ENCODE results near the gene RAB12. TPM values are rescaled to one million over a fixed set of nuclear protein-coding genes. Genes with fewer than 3 reads are reported as not detected.
A peak's percentile ranks its signal among the peaks of the same experiment; 100 is the strongest.

The RAB12 gene
- total RNA-seq, 1 donor from 2014 or later, result 41.4 TPM

DNA sequence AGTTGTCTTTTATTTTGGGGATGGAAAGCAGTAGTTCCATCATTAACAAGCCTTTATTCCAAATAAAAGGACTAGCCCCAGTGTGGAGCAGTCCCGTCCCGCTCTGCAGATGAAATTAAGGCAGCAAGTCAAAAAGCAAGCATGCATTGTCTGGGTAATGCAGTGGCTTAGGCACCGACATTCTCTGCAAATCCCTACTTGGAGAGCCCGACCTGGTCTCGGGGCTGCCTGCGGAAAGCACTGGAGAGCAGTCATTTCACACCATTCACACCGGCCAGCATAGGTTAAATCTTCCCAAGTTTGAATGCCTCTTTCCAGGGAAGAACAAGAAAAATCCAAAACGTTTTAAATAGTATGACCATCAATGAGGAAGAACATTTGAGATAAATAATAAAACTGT lies 24.4 kb upstream of the RAB12 start:
- peak; percentile 54 for DNase-seq (ENCODE audit: low spot score)
- Histone ChIP-seq H3K27ac (no peak overlapping the region), H3F3A (ENCODE audit: low read depth) (no peaks in the 10 kb centered on the region), H2AFZ (replicated peaks) (peak overlapping the region; percentile 81), H3K4me3 (no peak overlapping the region), H3K36me3 (no peaks in the 10 kb centered on the region), H3K9ac (no peak overlapping the region), H3K9me3 (ENCODE audit: low read depth) (no peaks in the 10 kb centered on the region), H3K4me1 (peaks cover 9% of the 10 kb centered on the region), H3K79me2 (ENCODE audit: low read depth) (no peaks in the 10 kb centered on the region), H3K27me3 (no peaks in the 10 kb centered on the region), H3K4me2 (peak overlapping the region; percentile 42), H4K20me1 (ENCODE audit: low read depth) (no peaks in the 10 kb centered on the region)
- Mint-ChIP-seq H3K36me3 (no peaks in the 10 kb centered on the region), H3K9me3 (no peaks in the 10 kb centered on the region), H3K27ac (no peak overlapping the region), H3K27me3 (ENCODE audit: insufficient read depth, low read depth) (peaks cover 6% of the 10 kb centered on the region), H3K4me3 (no peak overlapping the region), H3K4me1 (peaks cover 5% of the 10 kb centered on the region)
- TF ChIP-seq EZH2 (IDR thresholded peaks at IDR 0.05) (no peak), EZH2phosphoT487 (IDR thresholded peaks at IDR 0.05) (no peak)
- TF ChIP-seq, protein P1, sequence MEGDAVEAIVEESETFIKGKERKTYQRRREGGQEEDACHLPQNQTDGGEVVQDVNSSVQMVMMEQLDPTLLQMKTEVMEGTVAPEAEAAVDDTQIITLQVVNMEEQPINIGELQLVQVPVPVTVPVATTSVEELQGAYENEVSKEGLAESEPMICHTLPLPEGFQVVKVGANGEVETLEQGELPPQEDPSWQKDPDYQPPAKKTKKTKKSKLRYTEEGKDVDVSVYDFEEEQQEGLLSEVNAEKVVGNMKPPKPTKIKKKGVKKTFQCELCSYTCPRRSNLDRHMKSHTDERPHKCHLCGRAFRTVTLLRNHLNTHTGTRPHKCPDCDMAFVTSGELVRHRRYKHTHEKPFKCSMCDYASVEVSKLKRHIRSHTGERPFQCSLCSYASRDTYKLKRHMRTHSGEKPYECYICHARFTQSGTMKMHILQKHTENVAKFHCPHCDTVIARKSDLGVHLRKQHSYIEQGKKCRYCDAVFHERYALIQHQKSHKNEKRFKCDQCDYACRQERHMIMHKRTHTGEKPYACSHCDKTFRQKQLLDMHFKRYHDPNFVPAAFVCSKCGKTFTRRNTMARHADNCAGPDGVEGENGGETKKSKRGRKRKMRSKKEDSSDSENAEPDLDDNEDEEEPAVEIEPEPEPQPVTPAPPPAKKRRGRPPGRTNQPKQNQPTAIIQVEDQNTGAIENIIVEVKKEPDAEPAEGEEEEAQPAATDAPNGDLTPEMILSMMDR (IDR thresholded peaks at IDR 0.05), result no peak

DNA sequence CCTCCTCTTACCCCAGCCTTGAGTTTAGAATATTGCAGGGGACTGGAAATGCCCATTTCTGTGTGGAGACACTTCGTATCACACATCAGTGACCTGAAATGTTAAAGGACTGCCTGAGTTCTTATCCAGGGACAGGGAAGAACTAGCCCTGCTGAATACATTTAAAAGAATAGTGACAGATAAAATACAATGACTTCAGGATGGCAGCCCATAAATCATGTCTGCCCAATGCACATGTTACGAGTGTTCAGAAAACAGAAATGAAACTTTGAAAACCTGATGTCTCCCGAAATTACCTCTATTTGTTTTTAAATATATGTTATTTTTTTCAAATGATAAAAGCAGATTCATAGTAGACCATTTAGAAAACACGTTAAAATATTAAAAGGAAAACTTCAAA lies 22.3 kb upstream of the RAB12 start:
- Histone ChIP-seq H3K4me3 (no peak overlapping the region), H3K79me2 (ENCODE audit: low read depth) (no peaks in the 10 kb centered on the region), H3K9me3 (ENCODE audit: low read depth) (no peaks in the 10 kb centered on the region), H3K4me1 (peaks cover 9% of the 10 kb centered on the region), H3F3A (ENCODE audit: low read depth) (no peaks in the 10 kb centered on the region), H3K27ac (no peak overlapping the region), H3K27me3 (no peaks in the 10 kb centered on the region), H3K36me3 (no peaks in the 10 kb centered on the region), H2AFZ (replicated peaks) (no peak overlapping the region), H4K20me1 (ENCODE audit: low read depth) (no peaks in the 10 kb centered on the region), H3K4me2 (no peak overlapping the region), H3K9ac (no peak overlapping the region)
- Mint-ChIP-seq H3K4me3 (no peak overlapping the region), H3K9me3 (no peaks in the 10 kb centered on the region), H3K27ac (no peak overlapping the region), H3K36me3 (no peaks in the 10 kb centered on the region), H3K4me1 (peaks cover 5% of the 10 kb centered on the region), H3K27me3 (ENCODE audit: insufficient read depth, low read depth) (peaks cover 6% of the 10 kb centered on the region)
- TF ChIP-seq, protein P1 (IDR thresholded peaks at IDR 0.05), result no peak
- TF ChIP-seq EZH2phosphoT487 (IDR thresholded peaks at IDR 0.05) (no peak), EZH2 (IDR thresholded peaks at IDR 0.05) (no peak)
- DNase-seq (ENCODE audit: low spot score), result no peak

DNA sequence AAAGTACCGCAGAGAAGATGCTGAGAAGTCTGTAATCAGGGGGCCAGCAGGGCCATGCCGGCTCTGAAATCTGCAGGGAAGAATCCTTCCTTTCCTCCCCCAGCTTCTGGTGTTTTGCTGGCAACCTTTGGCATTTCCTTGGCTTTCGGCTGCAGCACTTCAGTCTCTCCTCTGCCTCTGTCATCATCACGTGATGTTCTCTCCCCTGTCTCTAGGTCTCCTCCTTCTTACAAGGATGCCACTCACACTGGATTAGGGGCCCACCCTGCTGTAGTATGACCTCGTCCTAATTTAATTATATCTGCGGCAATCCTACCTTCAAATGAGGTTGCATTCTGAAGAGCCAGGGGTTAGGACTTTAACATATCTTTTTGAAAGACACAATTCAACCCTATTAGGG lies 13.8 kb upstream of the RAB12 start:
- Mint-ChIP-seq H3K27ac (no peak overlapping the region), H3K4me3 (no peak overlapping the region), H3K36me3 (no peaks in the 10 kb centered on the region), H3K4me1 (no peaks in the 10 kb centered on the region), H3K27me3 (ENCODE audit: insufficient read depth, low read depth) (peaks cover 6% of the 10 kb centered on the region), H3K9me3 (no peaks in the 10 kb centered on the region)
- H3K79me2 ChIP-seq (ENCODE audit: low read depth), result no peaks in the 10 kb centered on the region
- H3K36me3 ChIP-seq, result no peaks in the 10 kb centered on the region
- H2AFZ ChIP-seq (replicated peaks), result no peak overlapping the region
- H3K9me3 ChIP-seq (ENCODE audit: low read depth), result no peaks in the 10 kb centered on the region
- H3K4me1 ChIP-seq, result no peaks in the 10 kb centered on the region
- TF ChIP-seq EZH2 (IDR thresholded peaks at IDR 0.05) (no peak), EZH2phosphoT487 (IDR thresholded peaks at IDR 0.05) (no peak)
- TF ChIP-seq, protein P1 (IDR thresholded peaks at IDR 0.05), result no peak
- H3K4me3 ChIP-seq, result no peak overlapping the region
- no peak overlapping the region for H3K9ac ChIP-seq
- no peaks in the 10 kb centered on the region for H3K27me3 ChIP-seq
- DNase-seq (ENCODE audit: low spot score), result no peak
- H3K4me2 ChIP-seq, result no peak overlapping the region
- no peaks in the 10 kb centered on the region for H3F3A ChIP-seq (ENCODE audit: low read depth)
- no peaks in the 10 kb centered on the region for H4K20me1 ChIP-seq (ENCODE audit: low read depth)
- no peak overlapping the region for H3K27ac ChIP-seq

Data from neural progenitor cell (in vitro differentiated cells).